GM21529 (cell line): ENCODE results near the gene SMYD2.

ENCODE experiments used
- ATAC-seq: cut with Tn5 transposase; IDR thresholded peaks from one replicate; pipeline ENCODE4 v1.9.1; 2021; ENCODE audit not compliant: unreplicated experiment

The SMYD2 gene

GRCh38 chr1:214384373-214385079, 103.6 kb downstream of the SMYD2 start:
- no peak for ATAC-seq

GRCh38 chr1:214385428-214385827, 104.5 kb downstream of the SMYD2 start:
- ATAC-seq: no peak

GRCh38 chr1:214386333-214386732, 105.4 kb downstream of the SMYD2 start:
- no peak for ATAC-seq
